Neutrophil (primary cell): Measurements from ENCODE around the gene TRIM31.
"Not testable (repeated sequence)": the region's sequence is repeated elsewhere in the genome, so short reads cannot be mapped to it uniquely, and the experiment has no call there.

ENCODE experiments used
- H3K27ac ChIP-seq: fragments of 200-600 bp; sonication (generic); 2 replicates; pipeline ENCODE4 v1.5.1; 2016; ENCODE audit warnings: mild to moderate bottlenecking, moderate library complexity
- H3K27me3 ChIP-seq: fragments of 200-600 bp; sonication (generic); 2 replicates; pipeline ENCODE4 v1.6.0; 2016; ENCODE audit warnings: mild to moderate bottlenecking
- H3K36me3 ChIP-seq: fragments of 200-600 bp; sonication (generic); 2 replicates; pipeline ENCODE4 v1.5.1; 2017
- H3K4me1 ChIP-seq, 2 experiments: fragments of 200-600 bp in 1 of 2; sonication (generic) in 1 of 2; 1 replicate in 1 of 2; 2 replicates in 1 of 2; pipeline versions ENCODE4 v1.5.1 to v1.6.1; 2013 to 2016; ENCODE audit warnings: low read depth in 1 of 2, low read length in 1 of 2, mild to moderate bottlenecking in 1 of 2, moderate library complexity in 1 of 2; ENCODE audit not compliant: control insufficient read depth in 1 of 2, insufficient read depth in 1 of 2
- H3K4me3 ChIP-seq, 2 experiments: fragments of 200-600 bp in 1 of 2; sonication (generic) in 1 of 2; 1 replicate in 1 of 2; 2 replicates in 1 of 2; pipeline ENCODE4 v1.5.1; 2013 to 2016; ENCODE audit warnings: low read depth in 1 of 2, low read length in 1 of 2, mild to moderate bottlenecking in 1 of 2, moderate library complexity in 1 of 2
- H3K9me3 ChIP-seq: fragments of 200-600 bp; sonication (generic); 2 replicates; pipeline ENCODE4 v1.5.1; 2016
- TF ChIP-seq, protein P1 (sequence below): fragments of 200-600 bp; sonication (generic); IDR thresholded peaks from 2 replicates; pipeline ENCODE4 v1.5.1; 2016; ENCODE audit warnings: antibody characterized with exemption

The TRIM31 gene

DNA sequence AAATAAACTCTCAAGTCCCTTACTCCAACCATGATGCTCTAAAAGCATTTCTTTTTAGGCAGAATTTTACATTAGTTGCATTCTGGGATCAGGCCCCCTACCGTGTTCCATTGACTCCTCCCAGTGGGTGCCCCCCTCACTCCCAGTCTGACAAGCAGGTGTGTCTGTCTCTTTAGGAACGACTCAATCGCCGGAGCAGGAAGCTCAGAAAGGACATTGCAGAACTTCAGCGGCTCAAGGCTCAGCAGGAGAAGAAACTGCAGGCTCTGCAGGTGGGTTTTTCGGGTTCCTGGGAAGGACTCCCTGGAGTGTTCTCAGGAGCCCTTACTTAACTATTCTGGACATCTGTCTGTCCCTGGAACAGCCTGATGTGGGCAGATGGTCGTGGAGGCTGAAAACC is 32.9 kb upstream of the TRIM31 start:
- Histone ChIP-seq H3K4me3 (no peak overlapping the region), H3K36me3 (no peaks in the 10 kb centered on the region), H3K27ac (no peak overlapping the region), H3K4me1 (no peaks in the 10 kb centered on the region), H3K27me3 (peaks cover 50% of the 10 kb centered on the region), H3K9me3 (no peaks in the 10 kb centered on the region)
- TF ChIP-seq, protein P1, sequence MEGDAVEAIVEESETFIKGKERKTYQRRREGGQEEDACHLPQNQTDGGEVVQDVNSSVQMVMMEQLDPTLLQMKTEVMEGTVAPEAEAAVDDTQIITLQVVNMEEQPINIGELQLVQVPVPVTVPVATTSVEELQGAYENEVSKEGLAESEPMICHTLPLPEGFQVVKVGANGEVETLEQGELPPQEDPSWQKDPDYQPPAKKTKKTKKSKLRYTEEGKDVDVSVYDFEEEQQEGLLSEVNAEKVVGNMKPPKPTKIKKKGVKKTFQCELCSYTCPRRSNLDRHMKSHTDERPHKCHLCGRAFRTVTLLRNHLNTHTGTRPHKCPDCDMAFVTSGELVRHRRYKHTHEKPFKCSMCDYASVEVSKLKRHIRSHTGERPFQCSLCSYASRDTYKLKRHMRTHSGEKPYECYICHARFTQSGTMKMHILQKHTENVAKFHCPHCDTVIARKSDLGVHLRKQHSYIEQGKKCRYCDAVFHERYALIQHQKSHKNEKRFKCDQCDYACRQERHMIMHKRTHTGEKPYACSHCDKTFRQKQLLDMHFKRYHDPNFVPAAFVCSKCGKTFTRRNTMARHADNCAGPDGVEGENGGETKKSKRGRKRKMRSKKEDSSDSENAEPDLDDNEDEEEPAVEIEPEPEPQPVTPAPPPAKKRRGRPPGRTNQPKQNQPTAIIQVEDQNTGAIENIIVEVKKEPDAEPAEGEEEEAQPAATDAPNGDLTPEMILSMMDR = no peak

DNA sequence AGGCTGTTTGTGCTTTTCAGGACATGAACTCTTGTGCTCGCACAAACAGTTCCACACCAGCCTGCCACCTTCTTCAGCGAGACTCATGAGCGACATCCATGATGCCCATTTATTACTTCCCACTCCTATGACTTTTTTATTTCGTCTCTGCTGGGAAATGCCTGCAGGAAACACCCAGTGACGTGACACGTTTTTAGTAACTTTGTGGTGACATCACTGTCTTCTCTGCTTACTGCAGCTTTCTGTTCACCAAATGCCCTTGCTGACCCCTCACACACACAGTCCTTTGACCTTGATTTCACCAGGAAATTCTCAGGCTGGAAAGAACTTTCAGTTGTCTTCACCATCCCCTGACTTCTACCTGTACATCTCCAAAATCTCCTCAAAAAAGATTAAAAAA is 31.9 kb upstream of the TRIM31 start:
- Histone ChIP-seq H3K36me3 (no peaks in the 10 kb centered on the region), H3K27me3 (peaks cover 55% of the 10 kb centered on the region)
- TF ChIP-seq, protein P1 = no peak

DNA sequence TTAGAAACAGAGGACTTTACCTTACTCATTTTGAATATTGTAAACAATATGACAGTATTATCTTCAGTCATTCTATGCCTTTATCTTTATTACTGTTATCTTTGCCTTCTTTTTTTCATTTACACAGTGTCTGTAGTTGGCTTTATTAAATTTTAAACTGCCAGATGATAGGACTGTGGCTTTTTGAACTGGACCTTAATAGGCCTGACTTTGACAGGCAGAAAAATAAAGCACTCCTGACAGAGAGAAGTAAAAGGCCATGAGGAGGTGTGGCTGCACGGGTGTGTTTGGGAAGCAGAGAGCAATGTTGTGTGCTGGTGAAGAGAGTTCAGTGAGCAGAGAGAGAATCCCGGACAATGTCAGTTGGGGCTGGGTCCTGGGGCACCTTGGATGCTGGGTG is 30.9 kb upstream of the TRIM31 start:
- H3K4me3 ChIP-seq = no peak overlapping the region
- no peaks in the 10 kb centered on the region for H3K4me1 ChIP-seq
- H3K27me3 ChIP-seq = peaks cover 63% of the 10 kb centered on the region
- TF ChIP-seq, protein P1 = no peak
- H3K9me3 ChIP-seq = no peaks in the 10 kb centered on the region
- H3K36me3 ChIP-seq = no peaks in the 10 kb centered on the region
- H3K27ac ChIP-seq = no peak overlapping the region

More for the DNA sequence above, 31.9 kb upstream of the TRIM31 start:
- H3K4me3 ChIP-seq = no peak overlapping the region
- H3K27ac ChIP-seq = no peak overlapping the region
- no peaks in the 10 kb centered on the region for H3K9me3 ChIP-seq
- no peaks in the 10 kb centered on the region for H3K4me1 ChIP-seq

DNA sequence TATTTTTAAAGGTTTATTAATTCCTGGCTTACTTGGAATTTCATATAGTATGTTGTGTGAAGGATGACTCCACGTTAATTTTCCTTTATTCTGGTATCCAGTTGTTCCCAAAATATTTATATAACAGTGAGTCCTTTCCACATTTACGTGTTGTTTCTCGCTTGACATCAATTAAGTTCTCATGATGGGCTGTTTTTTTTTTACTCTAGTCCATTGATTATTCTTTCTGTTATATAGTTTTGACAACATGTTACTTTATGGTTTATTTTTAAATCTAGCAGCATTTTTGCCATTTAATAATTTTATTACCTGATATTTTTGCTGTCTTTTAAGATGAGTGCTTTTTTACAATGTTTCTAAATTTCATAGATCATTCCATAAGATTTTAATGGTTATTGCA is 29.8 kb upstream of the TRIM31 start:
- no peaks in the 10 kb centered on the region for H3K9me3 ChIP-seq
- no peaks in the 10 kb centered on the region for H3K36me3 ChIP-seq
- no peak overlapping the region for H3K4me3 ChIP-seq
- H3K27ac ChIP-seq = no peak overlapping the region
- H3K4me1 ChIP-seq = no peaks in the 10 kb centered on the region
- peaks cover 74% of the 10 kb centered on the region for H3K27me3 ChIP-seq
- TF ChIP-seq, protein P1 = no peak

DNA sequence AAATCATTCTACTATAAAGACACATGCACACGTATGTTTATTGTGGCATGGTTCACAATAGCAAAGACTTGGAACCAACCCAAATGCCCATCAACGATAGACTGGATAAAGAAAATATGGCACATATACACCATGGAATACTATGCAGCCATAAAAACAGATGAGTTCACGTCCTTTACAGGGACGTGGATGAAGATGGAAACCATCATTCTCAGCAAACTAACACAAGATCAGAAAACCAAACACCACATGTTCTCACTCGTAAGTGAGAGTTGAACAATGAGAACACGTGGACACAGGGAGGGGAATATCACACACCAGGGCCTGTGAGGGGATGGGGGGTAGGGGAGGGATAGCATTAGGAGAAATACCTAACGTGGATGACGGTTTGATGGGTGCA is 27.4 kb upstream of the TRIM31 start:
- H3K36me3 ChIP-seq, H3K4me3 ChIP-seq, H3K27ac ChIP-seq, H3K9me3 ChIP-seq, H3K4me1 ChIP-seq: not testable (repeated sequence)
- peaks cover 92% of the 10 kb centered on the region for H3K27me3 ChIP-seq

DNA sequence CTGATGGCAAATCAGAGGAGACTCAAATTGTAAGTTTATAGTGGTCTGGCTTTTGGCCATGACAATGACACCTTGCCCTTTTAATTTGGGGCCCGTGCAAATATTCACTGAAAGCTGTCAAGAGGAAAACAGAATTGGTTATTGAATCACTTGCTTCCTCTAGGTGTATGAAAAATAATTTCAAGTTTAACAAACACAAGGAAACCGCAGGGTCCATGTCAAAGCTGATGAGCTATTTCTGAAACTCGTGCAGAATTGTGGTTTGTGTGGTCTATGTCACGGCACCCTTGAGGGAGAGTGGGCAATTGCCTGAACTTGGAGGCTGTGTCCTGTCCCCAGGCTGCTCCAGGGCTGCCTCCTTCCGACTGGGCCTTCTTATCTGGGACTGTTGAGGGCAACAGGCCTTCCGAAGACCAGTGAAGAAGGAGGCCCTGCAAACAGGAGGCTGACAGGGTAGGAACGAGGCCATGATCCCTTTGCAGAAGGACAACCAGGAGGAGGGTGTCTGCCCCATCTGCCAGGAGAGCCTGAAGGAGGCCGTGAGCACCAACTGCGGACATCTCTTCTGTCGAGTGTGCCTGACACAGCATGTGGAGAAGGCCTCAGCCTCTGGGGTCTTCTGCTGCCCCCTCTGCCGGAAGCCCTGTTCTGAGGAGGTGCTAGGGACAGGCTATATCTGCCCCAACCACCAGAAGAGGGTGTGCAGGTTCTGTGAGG is 23.8 kb upstream of the TRIM31 start:
- no peaks in the 10 kb centered on the region for H3K4me1 ChIP-seq
- no peaks in the 10 kb centered on the region for H3K9me3 ChIP-seq
- H3K27me3 ChIP-seq = peaks cover 91% of the 10 kb centered on the region
- H3K27ac ChIP-seq = no peak overlapping the region
- TF ChIP-seq, protein P1 = no peak
- H3K4me3 ChIP-seq = no peak overlapping the region
- no peaks in the 10 kb centered on the region for H3K36me3 ChIP-seq
